Activated CD4-positive, alpha-beta T cell treated with anti-CD3 and anti-CD28 coated beads, Interleukin-2, amount 10 ng/mL, durations not matched to agents 7 days and 5 days (primary cell): ENCODE measurements around the gene EXOSC5. TPM values are rescaled to one million over a fixed set of nuclear protein-coding genes. Genes with fewer than 3 reads are reported as not detected.
"Not testable (repeated sequence)": the region's sequence is repeated elsewhere in the genome, so short reads cannot be mapped to it uniquely, and the experiment has no call there.

Experiments used
- CTCF ChIA-PET: fragments of 350-600 bp; sonication (Branson Sonifier 250); formaldehyde crosslinking; loops from one replicate; lab custom pipeline; 2021; ENCODE audit warnings: antibody characterized with exemption; lab: Charles Lee
- POLR2A ChIA-PET: fragments of 350-600 bp; sonication (Branson Sonifier 250); formaldehyde crosslinking; loops from one replicate; lab custom pipeline; 2021; ENCODE audit warnings: antibody characterized with exemption; lab: Charles Lee
- DNase-seq: peaks from one replicate; pipeline ENCODE4 v3.0.0-alpha.2; 2020
- H3K27ac Mint-ChIP-seq: one replicate; pipeline ENCODE4 v1.8.0; 2021; ENCODE audit warnings: mild to moderate bottlenecking, moderate library complexity, mixed read lengths
- H3K27me3 Mint-ChIP-seq: one replicate; pipeline ENCODE4 v1.8.0; 2021; ENCODE audit warnings: mixed read lengths
- H3K36me3 Mint-ChIP-seq: one replicate; pipeline ENCODE4 v1.8.0; 2021; ENCODE audit warnings: low read depth, mixed read lengths
- H3K4me1 Mint-ChIP-seq: one replicate; pipeline ENCODE4 v1.8.0; 2021; ENCODE audit warnings: mixed read lengths
- H3K4me3 Mint-ChIP-seq: one replicate; pipeline ENCODE4 v1.8.0; 2021; ENCODE audit warnings: mild to moderate bottlenecking, moderate library complexity, mixed read lengths
- H3K9me3 Mint-ChIP-seq: one replicate; pipeline ENCODE4 v1.8.0; 2021; ENCODE audit warnings: mixed read lengths
- total RNA-seq, 2 experiments: library from RNA; stranded (reverse); gene quantifications; one replicate each; pipeline ENCODE4 v1.2.3, GENCODE V29; 2021

The EXOSC5 gene
- total RNA-seq, 2 experiments from 2014 or later = 21.1 to 26.9 TPM

DNA sequence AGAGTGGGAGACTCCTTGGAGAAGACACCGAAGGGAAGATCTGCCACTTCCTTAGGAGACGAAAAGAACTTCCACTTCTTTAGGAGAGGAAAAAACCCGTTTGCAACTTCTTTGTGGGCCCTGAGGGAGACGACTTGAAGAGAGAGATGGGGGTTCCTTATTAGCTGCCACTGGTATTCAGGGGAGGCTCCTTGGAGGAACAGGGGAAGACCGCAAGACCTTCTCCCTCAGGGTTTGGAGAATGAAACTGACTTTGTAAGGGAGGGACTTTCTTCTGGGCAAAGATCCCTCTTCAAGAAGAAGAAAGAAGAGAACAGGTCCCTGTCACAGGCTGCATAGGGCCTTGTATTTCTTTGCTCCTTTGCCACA is 875 bp upstream of the EXOSC5 start:
- Mint-ChIP-seq H3K36me3 (no peaks in the 10 kb centered on the region), H3K4me1 (peaks cover 31% of the 10 kb centered on the region), H3K9me3 (no peaks in the 10 kb centered on the region), H3K4me3 (peak overlapping the region; percentile 99), H3K27me3 (no peaks in the 10 kb centered on the region), H3K27ac (peak overlapping the region; percentile 100)
- POLR2A ChIA-PET = interaction anchor here (0.8 kb wide), 1 partner anchor 34 kb away, joined by 4 read pairs; the partner anchor contains the start of gene B9D2
- CTCF ChIA-PET = interaction anchor here (1.0 kb wide), 1 partner anchor 26 kb away, joined by 3 read pairs; no protein-coding TSS in a partner anchor
- no peak for DNase-seq

DNA sequence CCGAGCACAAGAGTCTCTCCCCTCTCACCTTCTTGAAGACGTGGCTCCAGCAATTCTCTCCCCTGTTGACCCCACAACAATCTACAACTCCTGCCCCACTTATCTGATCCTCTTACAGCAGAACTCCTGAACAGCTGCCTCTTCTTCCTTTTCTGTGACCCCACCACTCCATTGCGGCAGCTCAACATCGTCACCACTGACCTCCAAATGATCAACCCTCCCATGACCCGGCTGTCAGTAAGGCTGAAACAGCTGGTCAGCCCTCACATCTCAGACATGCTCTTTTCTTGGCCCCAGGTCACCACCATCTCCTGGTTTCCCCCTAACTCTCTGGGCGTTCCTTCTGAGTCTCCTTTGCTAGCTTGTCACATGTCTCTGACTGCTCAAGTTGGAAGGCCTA is 1.8 kb downstream of the EXOSC5 start:
- no peak for DNase-seq
- peaks cover 31% of the 10 kb centered on the region for H3K4me1 Mint-ChIP-seq
- no peaks in the 10 kb centered on the region for H3K9me3 Mint-ChIP-seq
- CTCF ChIA-PET = interaction anchor here (0.9 kb wide), 1 partner anchor 32 kb away, joined by 3 read pairs; the partner anchor contains the start of gene B9D2
- peak overlapping the region; percentile 75 for H3K27ac Mint-ChIP-seq
- peaks cover 4% of the 10 kb centered on the region for H3K36me3 Mint-ChIP-seq
- no peaks in the 10 kb centered on the region for H3K27me3 Mint-ChIP-seq
- POLR2A ChIA-PET = no interaction called here
- peak overlapping the region; percentile 99 for H3K4me3 Mint-ChIP-seq

GRCh38 chr19:41392775-41393174 is 4.4 kb downstream of the EXOSC5 start:
- H3K27me3 Mint-ChIP-seq = no peaks in the 10 kb centered on the region
- POLR2A ChIA-PET = no interaction called here
- CTCF ChIA-PET = no interaction called here
- H3K27ac Mint-ChIP-seq = no peak overlapping the region
- no peak overlapping the region for H3K4me3 Mint-ChIP-seq
- no peak for DNase-seq
- H3K36me3 Mint-ChIP-seq = peaks cover 8% of the 10 kb centered on the region
- H3K4me1 Mint-ChIP-seq = peaks cover 15% of the 10 kb centered on the region
- no peaks in the 10 kb centered on the region for H3K9me3 Mint-ChIP-seq

DNA sequence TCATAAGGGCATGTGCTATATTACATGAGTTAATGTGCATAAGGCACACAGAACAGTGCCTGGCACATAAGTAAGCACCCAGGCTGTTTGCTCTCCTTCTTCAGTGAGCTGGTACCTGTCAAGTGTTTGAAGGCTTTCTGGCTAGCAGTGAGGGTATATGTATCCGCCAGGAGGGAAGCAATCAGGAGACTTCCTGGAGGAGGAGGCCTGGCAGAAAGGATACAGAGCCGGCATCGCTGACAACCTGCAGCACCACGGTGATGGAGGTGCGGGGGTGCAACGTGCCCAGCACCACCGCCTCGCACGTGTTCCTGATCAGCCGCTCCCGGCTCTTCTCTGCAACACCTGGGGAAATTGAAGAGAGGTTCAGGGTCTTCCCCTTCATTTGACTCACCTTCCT is 5.5 kb downstream of the EXOSC5 start:
- peaks cover 13% of the 10 kb centered on the region for H3K4me1 Mint-ChIP-seq

GRCh38 chr19:41386442-41386841 is 10.7 kb downstream of the EXOSC5 start:
- CTCF ChIA-PET = interaction anchor here (0.7 to 1.7 kb wide), 4 partner anchors 21 to 34 kb away, joined by 3 to 5 read pairs (median 4); partner anchors contain the start of gene B9D2
- Mint-ChIP-seq H3K9me3 (no peaks in the 10 kb centered on the region), H3K27ac (no peak overlapping the region)

More for the DNA sequence above, 5.5 kb downstream of the EXOSC5 start:
- no peak for DNase-seq
- Mint-ChIP-seq H3K27ac (no peak overlapping the region), H3K27me3 (no peaks in the 10 kb centered on the region), H3K9me3 (no peaks in the 10 kb centered on the region), H3K36me3 (peaks cover 8% of the 10 kb centered on the region), H3K4me3 (no peak overlapping the region)
- ChIA-PET POLR2A (no interaction called here), CTCF (no interaction called here)

DNA sequence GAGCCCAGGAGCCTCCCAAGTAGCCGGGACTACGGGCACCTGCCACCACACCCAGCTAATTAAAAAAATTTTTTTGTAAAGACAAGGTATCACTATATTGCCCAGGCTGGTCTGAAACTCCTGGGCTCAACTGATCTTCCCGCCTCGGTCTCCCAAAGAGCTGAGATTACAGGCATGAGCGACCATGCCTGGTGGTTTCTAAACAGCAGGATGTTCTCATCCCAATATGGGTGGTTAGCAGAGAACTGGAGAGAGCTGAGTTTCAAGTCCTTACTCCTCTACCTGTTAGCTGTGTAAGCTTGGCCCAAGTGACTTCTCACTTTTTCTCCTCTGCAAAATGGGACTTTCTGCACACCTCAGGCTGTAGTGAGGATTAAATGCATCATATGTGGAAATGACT is 12.8 kb downstream of the EXOSC5 start:
- no peak overlapping the region for H3K27ac Mint-ChIP-seq
- H3K27me3 Mint-ChIP-seq = no peaks in the 10 kb centered on the region
- DNase-seq = no peak
- no peak overlapping the region for H3K4me3 Mint-ChIP-seq
- H3K4me1 Mint-ChIP-seq = no peaks in the 10 kb centered on the region
- POLR2A ChIA-PET = no interaction called here
- H3K9me3 Mint-ChIP-seq = no peaks in the 10 kb centered on the region
- CTCF ChIA-PET = interaction anchor here (0.8 kb wide), 1 partner anchor 34 kb away, joined by 3 read pairs; no protein-coding TSS in a partner anchor
- peaks cover 6% of the 10 kb centered on the region for H3K36me3 Mint-ChIP-seq

More at GRCh38 chr19:41386442-41386841, 10.7 kb downstream of the EXOSC5 start:
- Mint-ChIP-seq H3K27me3 (no peaks in the 10 kb centered on the region), H3K4me3 (no peak overlapping the region), H3K36me3 (peaks cover 11% of the 10 kb centered on the region), H3K4me1 (no peaks in the 10 kb centered on the region)
- DNase-seq = no peak
- POLR2A ChIA-PET = no interaction called here

DNA sequence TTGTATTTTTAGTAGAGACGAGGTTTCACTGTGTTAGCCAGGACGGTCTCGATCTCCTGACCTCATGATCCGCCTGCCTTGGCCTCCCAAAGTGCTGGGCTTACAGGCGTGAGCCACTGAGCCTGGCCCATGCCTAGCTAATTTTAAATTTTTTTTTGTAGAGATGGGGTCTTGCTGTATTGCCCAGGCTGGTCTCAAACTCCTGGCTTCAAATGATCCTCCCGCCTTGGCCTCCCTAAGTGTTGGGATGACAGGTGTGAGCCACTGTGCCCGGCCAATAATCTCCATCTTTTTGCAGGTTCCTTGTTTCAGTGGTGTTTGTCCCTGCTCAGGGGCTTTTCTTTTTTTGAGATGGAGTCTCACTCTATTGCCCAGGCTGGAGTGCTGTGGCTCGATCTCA is 15.6 kb downstream of the EXOSC5 start:
- H3K4me1 Mint-ChIP-seq, H3K36me3 Mint-ChIP-seq, H3K27me3 Mint-ChIP-seq, DNase-seq, POLR2A ChIA-PET, H3K4me3 Mint-ChIP-seq, H3K27ac Mint-ChIP-seq, H3K9me3 Mint-ChIP-seq: not testable (repeated sequence)
- CTCF ChIA-PET = interaction anchor here (0.6 to 1.6 kb wide), 2 partner anchors 17 to 831 kb away, joined by 3 read pairs; partner anchors contain the start of gene B9D2

DNA sequence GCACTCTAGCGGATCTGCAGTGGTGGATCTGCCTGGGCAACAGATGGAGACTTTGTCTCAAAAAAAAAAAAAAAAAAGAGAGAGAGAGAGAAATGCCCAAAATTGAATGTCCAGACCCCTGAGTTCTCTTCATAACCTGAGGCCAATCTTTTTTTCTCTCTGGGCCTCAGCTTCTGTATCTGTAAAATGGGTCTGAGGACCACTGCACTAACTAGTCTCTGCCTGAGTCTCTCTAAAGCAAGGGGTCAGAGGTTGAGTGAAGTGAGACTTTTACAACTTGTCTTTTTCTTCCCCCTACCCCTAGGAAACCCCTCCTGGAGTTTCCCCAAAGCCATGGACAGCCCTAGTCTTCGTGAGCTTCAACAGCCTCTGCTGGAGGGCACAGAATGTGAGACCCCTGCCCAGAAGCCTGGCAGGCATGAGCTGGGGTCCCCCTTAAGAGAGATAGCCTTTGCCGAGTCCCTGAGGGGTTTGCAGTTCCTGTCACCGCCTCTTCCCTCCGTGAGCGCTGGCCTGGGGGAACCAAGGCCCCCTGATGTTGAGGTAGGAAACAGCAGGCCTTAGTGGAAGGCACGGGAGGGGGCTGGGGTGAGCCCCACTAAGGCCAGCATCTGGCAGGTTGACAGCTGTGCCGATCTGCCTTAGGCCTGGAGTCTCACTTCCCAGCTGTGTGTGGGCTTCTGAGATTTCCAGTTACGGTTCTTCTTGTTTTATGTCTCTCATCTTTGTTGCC is 19.0 kb downstream of the EXOSC5 start:
- H3K36me3 Mint-ChIP-seq = no peaks in the 10 kb centered on the region
- ChIA-PET CTCF (interaction anchor here (0.6 to 1.6 kb wide), 3 partner anchors 10 to 343 kb away, joined by 3 to 6 read pairs (median 3); no protein-coding TSS in a partner anchor), POLR2A (no interaction called here)
- H3K27me3 Mint-ChIP-seq = no peaks in the 10 kb centered on the region
- H3K27ac Mint-ChIP-seq = peak overlapping the region; percentile 25
- no peak overlapping the region for H3K4me3 Mint-ChIP-seq
- H3K4me1 Mint-ChIP-seq = peaks cover 15% of the 10 kb centered on the region
- H3K9me3 Mint-ChIP-seq = no peaks in the 10 kb centered on the region
- no peak for DNase-seq

DNA sequence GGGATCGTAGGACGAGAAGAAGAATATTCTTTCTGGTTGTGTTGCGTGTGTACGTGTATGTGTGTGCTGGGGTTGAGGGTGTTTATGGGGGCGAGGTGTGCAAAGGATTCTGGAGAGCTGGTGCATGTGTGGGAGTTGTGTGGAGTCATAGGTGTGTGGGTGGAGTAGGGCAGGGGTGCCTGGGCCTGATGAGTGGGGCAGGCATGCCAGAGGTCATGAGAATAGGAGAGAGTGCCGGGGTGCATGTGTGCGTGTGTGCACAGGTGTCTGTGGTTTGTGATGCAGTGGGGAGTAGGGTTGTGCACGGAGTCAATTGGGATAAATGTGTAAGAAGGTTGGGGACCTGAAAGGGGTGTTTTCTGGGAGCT is 20.2 kb downstream of the EXOSC5 start:
- DNase-seq = no peak
- ChIA-PET POLR2A (no interaction called here), CTCF (no interaction called here)
- Mint-ChIP-seq H3K27ac (no peak overlapping the region), H3K27me3 (no peaks in the 10 kb centered on the region), H3K9me3 (no peaks in the 10 kb centered on the region), H3K36me3 (no peaks in the 10 kb centered on the region), H3K4me3 (peak overlapping the region; percentile 59), H3K4me1 (peaks cover 15% of the 10 kb centered on the region)

GRCh38 chr19:41376241-41376997 is 20.7 kb downstream of the EXOSC5 start, which contains the start of gene TMEM91:
TMEM91 (plus strand) TSS chr19:41376533; CDS start chr19:41378310, 1,777 bp downstream.
- ChIA-PET POLR2A (interaction anchor here (0.5 kb wide), 1 partner anchor 11 kb away, joined by 5 read pairs; no protein-coding TSS in a partner anchor), CTCF (interaction anchor here (0.7 kb wide), 1 partner anchor 33 kb away, joined by 4 read pairs; no protein-coding TSS in a partner anchor)
- DNase-seq = no peak
- H3K4me1 Mint-ChIP-seq = peaks cover 17% of the 10 kb centered on the region
- H3K27ac Mint-ChIP-seq = no peak within 1 kb of the TSS
- no peaks in the 10 kb centered on the region for H3K36me3 Mint-ChIP-seq
- no peaks in the 10 kb centered on the region for H3K9me3 Mint-ChIP-seq
- no peaks in the 10 kb centered on the region for H3K27me3 Mint-ChIP-seq
- H3K4me3 Mint-ChIP-seq = peak within 1 kb of the TSS; percentile 59

DNA sequence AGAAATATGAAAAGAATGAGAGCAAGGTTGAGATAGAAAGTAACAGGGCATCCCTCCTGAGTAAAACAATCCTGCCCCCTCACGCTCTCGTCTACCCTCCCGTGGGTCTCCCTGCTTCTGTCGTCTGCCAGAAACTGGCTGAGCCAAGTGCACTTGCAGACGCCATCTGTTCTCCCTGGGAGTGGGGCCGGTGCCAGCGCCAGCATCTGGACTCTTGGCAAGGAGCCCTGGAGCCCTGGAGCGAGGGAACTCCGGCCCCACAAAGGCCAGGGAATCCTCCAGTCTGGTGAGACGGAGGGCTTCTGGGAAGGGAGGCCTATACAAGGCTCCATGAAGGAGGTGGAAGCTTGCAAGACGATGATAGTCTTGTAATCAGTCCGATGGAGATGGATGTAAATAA is 23.2 kb downstream of the EXOSC5 start:
- Mint-ChIP-seq H3K9me3 (no peaks in the 10 kb centered on the region), H3K27ac (no peak overlapping the region), H3K4me3 (no peak overlapping the region), H3K27me3 (no peaks in the 10 kb centered on the region), H3K4me1 (peaks cover 19% of the 10 kb centered on the region), H3K36me3 (no peaks in the 10 kb centered on the region)
- POLR2A ChIA-PET = no interaction called here
- CTCF ChIA-PET = no interaction called here
- no peak for DNase-seq

- POLR2A ChIA-PET = no interaction called here
- CTCF ChIA-PET = no interaction called here
- no peak for DNase-seq
- Mint-ChIP-seq H3K9me3 (no peaks in the 10 kb centered on the region), H3K27ac (no peak overlapping the region), H3K4me1 (peaks cover 21% of the 10 kb centered on the region), H3K36me3 (no peaks in the 10 kb centered on the region), H3K27me3 (no peaks in the 10 kb centered on the region), H3K4me3 (no peak overlapping the region)
These were observed 24.7 kb downstream of the EXOSC5 start for GRCh38 chr19:41372501-41372900.

- no peak overlapping the region for H3K4me3 Mint-ChIP-seq
- POLR2A ChIA-PET = no interaction called here
These were observed 25.6 kb downstream of the EXOSC5 start for GRCh38 chr19:41371541-41371940.

More at GRCh38 chr19:41371541-41371940, 25.6 kb downstream of the EXOSC5 start:
- Mint-ChIP-seq H3K27me3 (no peaks in the 10 kb centered on the region), H3K27ac (no peak overlapping the region), H3K4me1 (peaks cover 15% of the 10 kb centered on the region), H3K36me3 (no peaks in the 10 kb centered on the region), H3K9me3 (no peaks in the 10 kb centered on the region)
- CTCF ChIA-PET = interaction anchor here (1.1 kb wide), 1 partner anchor 20 kb away, joined by 3 read pairs; no protein-coding TSS in a partner anchor
- no peak for DNase-seq
